Tibial artery (tissue), 4 donors: ENCODE results near the gene SSX2IP.

Experiments used
- DNase-seq, 2 donors: peaks; one replicate each; pipeline ENCODE4 v3.0.0-alpha.2; 2019
- H3K27ac ChIP-seq, 2 donors: fragments of 200-600 bp; sonication (generic) in 1 of 2; 1 replicate in 1 of 2; 2 replicates in 1 of 2; pipeline ENCODE4 v1.5.1; 2018 to 2019; ENCODE audit warnings: mild to moderate bottlenecking in 1 of 2
- H3K27me3 ChIP-seq, 2 donors: fragments of 200-600 bp; sonication (generic) in 1 of 2; one replicate each; pipeline versions ENCODE4 v1.5.1 to v1.6.0; 2016 to 2019
- H3K36me3 ChIP-seq, 3 donors: fragments of 200-600 bp; sonication (generic) in 2 of 3; one replicate each; pipeline ENCODE4 v1.5.1; 2016 to 2019; ENCODE audit warnings: mild to moderate bottlenecking in 2 of 3
- H3K4me1 ChIP-seq, 4 donors: fragments of 200-600 bp; sonication (generic) in 2 of 4; 1 replicate in 3 of 4; 2 replicates in 1 of 4; pipeline ENCODE4 v1.5.1; 2016 to 2019
- H3K4me3 ChIP-seq, 2 donors: fragments of 200-600 bp; sonication (generic) in 1 of 2; 1 replicate in 1 of 2; 2 replicates in 1 of 2; pipeline ENCODE4 v1.5.1; 2018 to 2019; ENCODE audit warnings: mild to moderate bottlenecking in 2 of 2
- H3K9me3 ChIP-seq, 3 donors: fragments of 200-600 bp; sonication (generic) in 1 of 3; one replicate each; pipeline ENCODE4 v1.5.1; 2016 to 2019
- CTCF ChIP-seq, 2 experiments: fragments of 200-600 bp in 1 of 2; fragments of 450-650 bp in 1 of 2; IDR thresholded peaks; one replicate each; pipeline ENCODE4 v1.5.1; 2017 to 2019; ENCODE audit warnings: antibody characterized with exemption in 2 of 2, mild to moderate bottlenecking in 1 of 2, moderate library complexity in 1 of 2
- intact Hi-C: fragments of 100-400 bp; cut with DNase I; formaldehyde crosslinking; loops from one replicate; pipeline ENCODE4 v1.15.0; 2023; ENCODE audit warnings: low total_unique reads

Gene SSX2IP

GRCh38 chr1:84619383-84620102 is 70.7 kb downstream of the SSX2IP start:
- no peak for TF ChIP-seq CTCF (IDR thresholded peaks at IDR 0.05)
- no peaks in the 10 kb centered on the region for H3K36me3 ChIP-seq
- no peaks in the 10 kb centered on the region for H3K27me3 ChIP-seq
- peaks cover 0 to 17% (median 9%) of the 10 kb centered on the region in 4 donors for H3K4me1 ChIP-seq
- no peak overlapping the region for H3K4me3 ChIP-seq
- intact Hi-C loops = no loop called here
- no peak for DNase-seq
- H3K9me3 ChIP-seq = peaks cover 0 to under 1% (median 0%) of the 10 kb centered on the region in 3 donors
- H3K27ac ChIP-seq = peak overlapping the region in 1 of 2 donors; percentile 27

GRCh38 chr1:84617349-84617748 is 72.9 kb downstream of the SSX2IP start:
- H3K4me3 ChIP-seq = no peak overlapping the region
- intact Hi-C loops = no loop called here
- no peak for TF ChIP-seq CTCF (IDR thresholded peaks at IDR 0.05)
- no peaks in the 10 kb centered on the region for H3K36me3 ChIP-seq
- peaks cover 0 to 7% (median 0%) of the 10 kb centered on the region in 3 donors for H3K9me3 ChIP-seq
- H3K27me3 ChIP-seq = no peaks in the 10 kb centered on the region
- no peak for DNase-seq
- peaks cover 0 to 17% (median 9%) of the 10 kb centered on the region in 4 donors for H3K4me1 ChIP-seq
- no peak overlapping the region for H3K27ac ChIP-seq

DNA sequence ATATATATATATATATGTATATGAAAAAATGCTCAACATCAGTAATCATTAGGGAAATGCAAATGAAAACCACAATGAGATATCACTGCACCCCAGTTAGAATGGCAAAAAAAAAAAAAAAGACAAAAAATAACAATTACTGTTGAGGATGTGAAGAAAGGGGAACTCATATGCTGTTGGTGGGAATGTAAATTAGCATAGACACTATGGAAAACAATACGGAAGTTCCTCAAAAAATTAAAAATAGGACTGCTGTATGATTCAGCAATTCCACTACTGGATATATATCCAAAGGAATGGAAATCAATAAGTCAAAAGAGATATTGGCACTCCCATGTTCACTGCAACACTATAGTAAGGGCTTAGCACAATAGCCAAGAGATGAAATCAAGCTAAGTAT is 74.5 kb downstream of the SSX2IP start:
- no peak overlapping the region for H3K4me3 ChIP-seq
- H3K9me3 ChIP-seq = peaks cover 0 to 7% (median 0%) of the 10 kb centered on the region in 3 donors
- no peaks in the 10 kb centered on the region for H3K27me3 ChIP-seq
- intact Hi-C loops = no loop called here
- H3K4me1 ChIP-seq = peaks cover 0 to 13% (median 9%) of the 10 kb centered on the region in 4 donors
- no peak for DNase-seq
- no peak overlapping the region for H3K27ac ChIP-seq
- no peak for TF ChIP-seq CTCF (IDR thresholded peaks at IDR 0.05)
- no peaks in the 10 kb centered on the region for H3K36me3 ChIP-seq

DNA sequence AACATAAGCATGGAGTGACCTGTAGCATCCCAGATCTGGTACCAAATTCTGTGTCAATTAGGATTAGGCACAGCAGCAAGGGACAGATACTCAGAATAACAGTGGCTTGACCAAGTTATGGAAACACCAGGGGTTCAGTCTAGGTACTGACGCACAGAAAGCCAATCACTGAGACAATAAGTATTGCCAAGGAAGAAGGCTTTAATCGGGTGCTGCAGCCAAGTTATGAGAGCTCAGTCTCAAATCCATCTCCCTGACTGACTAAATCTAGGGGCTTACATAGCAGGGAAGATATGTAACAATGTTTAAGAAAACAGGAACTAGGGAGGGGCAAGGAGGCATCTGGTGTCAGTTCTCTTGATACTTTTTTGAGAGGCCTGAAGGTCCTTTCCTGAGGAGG is 76.4 kb downstream of the SSX2IP start:
- DNase-seq = no peak
- no peak for TF ChIP-seq CTCF (IDR thresholded peaks at IDR 0.05)
- peaks cover 0 to 1% (median 0%) of the 10 kb centered on the region in 4 donors for H3K4me1 ChIP-seq
- H3K27me3 ChIP-seq = no peaks in the 10 kb centered on the region
- H3K36me3 ChIP-seq = no peaks in the 10 kb centered on the region
- intact Hi-C loops = no loop called here
- no peak overlapping the region for H3K4me3 ChIP-seq
- peaks cover 0 to 7% (median 0%) of the 10 kb centered on the region in 3 donors for H3K9me3 ChIP-seq
- no peak overlapping the region for H3K27ac ChIP-seq

DNA sequence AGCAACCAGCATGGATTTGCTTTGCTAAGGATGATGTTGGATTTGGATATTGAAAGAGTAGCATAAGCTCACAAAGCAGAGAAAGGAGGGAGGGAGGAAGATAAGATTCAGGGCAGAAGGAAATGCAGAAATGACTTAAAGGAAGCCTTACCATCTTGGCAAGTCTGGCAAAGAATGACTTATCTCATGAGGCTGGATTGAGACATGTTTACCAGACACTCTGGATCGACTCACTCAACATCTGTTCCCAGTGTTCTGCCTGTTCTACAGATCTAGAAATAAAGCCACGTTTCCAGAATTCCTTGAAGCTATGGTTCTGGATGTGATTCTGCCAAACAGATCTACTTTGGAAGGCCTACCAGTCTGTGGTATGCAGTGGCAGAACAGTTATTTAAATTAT is 77.2 kb downstream of the SSX2IP start:
- intact Hi-C loops = no loop called here
- TF ChIP-seq CTCF (IDR thresholded peaks at IDR 0.05) = no peak
- Histone ChIP-seq H3K27ac (no peak overlapping the region), H3K36me3 (no peaks in the 10 kb centered on the region), H3K27me3 (no peaks in the 10 kb centered on the region), H3K9me3 (peaks cover 0 to 7% (median 0%) of the 10 kb centered on the region in 3 donors), H3K4me3 (no peak overlapping the region), H3K4me1 (no peaks in the 10 kb centered on the region)
- DNase-seq = no peak
